DOHH2 (cell line): ENCODE results near the gene ZYG11B.
A peak's percentile ranks its signal among the peaks of the same experiment; 100 is the strongest.
"Not testable (repeated sequence)": the region's sequence is repeated elsewhere in the genome, so short reads cannot be mapped to it uniquely, and the experiment has no call there.

Source experiments
- H3F3A ChIP-seq: fragments of 200-600 bp; sonication (generic), shearing (Covaris generic); 2 replicates; pipeline ENCODE4 v1.6.0; 2016; ENCODE audit warnings: antibody characterized with exemption, mild to moderate bottlenecking; ENCODE audit not compliant: control insufficient read depth, insufficient read depth
- H3K27ac ChIP-seq: fragments of 200-600 bp; sonication (generic); 2 replicates; pipeline ENCODE4 v1.5.1; 2014; ENCODE audit warnings: low read depth, mild to moderate bottlenecking, low read length, moderate library complexity
- H3K27me3 ChIP-seq: fragments of 200-600 bp; sonication (generic); 2 replicates; pipeline ENCODE4 v1.6.1; 2014; ENCODE audit warnings: mild to moderate bottlenecking, low read length, mixed read lengths; ENCODE audit not compliant: control insufficient read depth
- H3K36me3 ChIP-seq: fragments of 200-600 bp; sonication (generic); 2 replicates; pipeline ENCODE4 v1.6.1; 2014; ENCODE audit warnings: mild to moderate bottlenecking, low read length, moderate library complexity, mixed read lengths; ENCODE audit not compliant: control insufficient read depth
- H3K4me1 ChIP-seq: fragments of 200-600 bp; sonication (generic); 2 replicates; pipeline ENCODE4 v1.6.1; 2014; ENCODE audit warnings: mild to moderate bottlenecking, low read length, mixed read lengths; ENCODE audit not compliant: control insufficient read depth
- H3K4me2 ChIP-seq: fragments of 200-600 bp; sonication (generic); 2 replicates; pipeline ENCODE4 v1.6.0; 2014; ENCODE audit warnings: mild to moderate bottlenecking, low read length, moderate library complexity
- H3K4me3 ChIP-seq: fragments of 200-600 bp; sonication (generic); 2 replicates; pipeline ENCODE4 v1.5.1; 2014; ENCODE audit warnings: mild to moderate bottlenecking, low read length, mixed read lengths
- H3K79me2 ChIP-seq: fragments of 200-600 bp; sonication (generic); 2 replicates; pipeline ENCODE4 v1.6.1; 2014; ENCODE audit warnings: mild to moderate bottlenecking, low read length, mixed read lengths; ENCODE audit not compliant: control insufficient read depth
- H3K9me2 ChIP-seq: fragments of 200-600 bp; sonication (generic); replicated peaks from 2 replicates; pipeline ENCODE4 v1.6.1; 2014; ENCODE audit warnings: mild to moderate bottlenecking, low read length, mixed read lengths; ENCODE audit not compliant: control insufficient read depth
- H3K9me3 ChIP-seq: fragments of 200-600 bp; sonication (generic); 2 replicates; pipeline ENCODE4 v1.6.1; 2014; ENCODE audit warnings: antibody characterized with exemption, low read length, mixed read lengths; ENCODE audit not compliant: control insufficient read depth, insufficient read depth
- H4K20me1 ChIP-seq: fragments of 200-600 bp; sonication (generic); 2 replicates; pipeline ENCODE4 v1.6.0; 2014; ENCODE audit warnings: low read depth, mild to moderate bottlenecking, antibody characterized with exemption, low read length, moderate library complexity; ENCODE audit not compliant: control insufficient read depth, insufficient read depth
- EZH2phosphoT487 ChIP-seq: fragments of 200-600 bp; sonication (generic); IDR thresholded peaks from 2 replicates; pipeline ENCODE4 v1.6.1; 2017; ENCODE audit warnings: borderline replicate concordance, mild to moderate bottlenecking, antibody characterized with exemption, low read length, moderate library complexity, mixed read lengths
- TF ChIP-seq, protein P1 (sequence below): fragments of 200-600 bp; sonication (generic); IDR thresholded peaks from one replicate; pipeline ENCODE4 v1.5.1; 2014; ENCODE audit warnings: antibody characterized with exemption, mild to moderate bottlenecking, low read depth, low read length; ENCODE audit not compliant: poor library complexity, severe bottlenecking

Gene ZYG11B

GRCh38 chr1:52684545-52684944, 41.7 kb upstream of the ZYG11B start:
- H3K79me2 ChIP-seq, result no peaks in the 10 kb centered on the region
- no peak overlapping the region for H3K4me2 ChIP-seq
- H3K4me1 ChIP-seq, result no peaks in the 10 kb centered on the region
- H3K4me3 ChIP-seq, result no peak overlapping the region
- no peaks in the 10 kb centered on the region for H3K9me2 ChIP-seq
- H3K27ac ChIP-seq, result no peak overlapping the region
- H3K9me3 ChIP-seq, result no peaks in the 10 kb centered on the region
- peaks cover 43% of the 10 kb centered on the region for H3K36me3 ChIP-seq
- no peaks in the 10 kb centered on the region for H3K27me3 ChIP-seq
- H3F3A ChIP-seq, result peaks cover 3% of the 10 kb centered on the region; the same call in 1 of the 2 replicates
- TF ChIP-seq EZH2phosphoT487, result no peak
- TF ChIP-seq, protein P1, sequence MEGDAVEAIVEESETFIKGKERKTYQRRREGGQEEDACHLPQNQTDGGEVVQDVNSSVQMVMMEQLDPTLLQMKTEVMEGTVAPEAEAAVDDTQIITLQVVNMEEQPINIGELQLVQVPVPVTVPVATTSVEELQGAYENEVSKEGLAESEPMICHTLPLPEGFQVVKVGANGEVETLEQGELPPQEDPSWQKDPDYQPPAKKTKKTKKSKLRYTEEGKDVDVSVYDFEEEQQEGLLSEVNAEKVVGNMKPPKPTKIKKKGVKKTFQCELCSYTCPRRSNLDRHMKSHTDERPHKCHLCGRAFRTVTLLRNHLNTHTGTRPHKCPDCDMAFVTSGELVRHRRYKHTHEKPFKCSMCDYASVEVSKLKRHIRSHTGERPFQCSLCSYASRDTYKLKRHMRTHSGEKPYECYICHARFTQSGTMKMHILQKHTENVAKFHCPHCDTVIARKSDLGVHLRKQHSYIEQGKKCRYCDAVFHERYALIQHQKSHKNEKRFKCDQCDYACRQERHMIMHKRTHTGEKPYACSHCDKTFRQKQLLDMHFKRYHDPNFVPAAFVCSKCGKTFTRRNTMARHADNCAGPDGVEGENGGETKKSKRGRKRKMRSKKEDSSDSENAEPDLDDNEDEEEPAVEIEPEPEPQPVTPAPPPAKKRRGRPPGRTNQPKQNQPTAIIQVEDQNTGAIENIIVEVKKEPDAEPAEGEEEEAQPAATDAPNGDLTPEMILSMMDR, result no peak
- H4K20me1 ChIP-seq, result no peaks in the 10 kb centered on the region

- not testable (repeated sequence) for H3K4me2 ChIP-seq, H3K4me3 ChIP-seq, H3K9me2 ChIP-seq, H3K27ac ChIP-seq, H4K20me1 ChIP-seq, H3K79me2 ChIP-seq, H3F3A ChIP-seq, H3K27me3 ChIP-seq, H3K9me3 ChIP-seq, H3K4me1 ChIP-seq
- peaks cover 57% of the 10 kb centered on the region for H3K36me3 ChIP-seq
- TF ChIP-seq, protein P1, result peak; percentile 63
Measured at GRCh38 chr1:52686261-52686751, 39.9 kb upstream of the ZYG11B start.

DNA sequence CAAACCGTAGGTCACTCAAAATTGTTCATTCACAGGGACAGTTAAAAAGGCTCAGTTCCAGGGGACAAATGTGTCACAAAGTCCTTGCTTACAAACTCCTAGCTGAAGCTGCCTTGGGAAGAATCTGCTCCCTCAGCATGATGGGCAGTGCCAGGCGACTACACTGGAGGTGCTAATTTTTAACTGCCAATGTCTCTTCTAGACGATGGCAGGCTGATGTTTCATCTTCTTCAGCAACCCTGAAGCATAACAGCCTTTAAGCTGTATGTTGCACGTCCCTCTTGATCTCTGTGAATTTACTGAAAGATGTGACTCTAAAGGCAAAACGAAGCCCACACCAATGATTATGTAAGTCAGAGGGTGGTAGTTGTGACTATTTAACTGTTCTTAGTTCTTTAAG, 39.4 kb upstream of the ZYG11B start:
- Histone ChIP-seq H3K79me2 (peaks cover 5% of the 10 kb centered on the region; the same call in 1 of the 2 replicates), H3K4me3 (no peak overlapping the region), H3K36me3 (peaks cover 61% of the 10 kb centered on the region), H3K9me3 (no peaks in the 10 kb centered on the region), H3K4me1 (no peaks in the 10 kb centered on the region), H4K20me1 (no peaks in the 10 kb centered on the region), H3K9me2 (no peaks in the 10 kb centered on the region), H3K4me2 (no peak overlapping the region), H3K27ac (no peak overlapping the region), H3F3A (peaks cover 3% of the 10 kb centered on the region; the same call in 1 of the 2 replicates), H3K27me3 (no peaks in the 10 kb centered on the region)
- TF ChIP-seq, protein P1, result no peak
- no peak for TF ChIP-seq EZH2phosphoT487
